Activated CD4-positive, alpha-beta T cell treated with anti-CD3 and anti-CD28 coated beads for 24 hours (primary cell): ENCODE measurements around the gene CD1B.
"Not testable (repeated sequence)": the region's sequence is repeated elsewhere in the genome, so short reads cannot be mapped to it uniquely, and the experiment has no call there.

ENCODE experiments used
- DNase-seq, 2 donors: peaks; one replicate each; pipeline ENCODE4 v3.0.0-alpha.2; 2020; ENCODE audit warnings: low read depth in 2 of 2

CD1B gene

DNA sequence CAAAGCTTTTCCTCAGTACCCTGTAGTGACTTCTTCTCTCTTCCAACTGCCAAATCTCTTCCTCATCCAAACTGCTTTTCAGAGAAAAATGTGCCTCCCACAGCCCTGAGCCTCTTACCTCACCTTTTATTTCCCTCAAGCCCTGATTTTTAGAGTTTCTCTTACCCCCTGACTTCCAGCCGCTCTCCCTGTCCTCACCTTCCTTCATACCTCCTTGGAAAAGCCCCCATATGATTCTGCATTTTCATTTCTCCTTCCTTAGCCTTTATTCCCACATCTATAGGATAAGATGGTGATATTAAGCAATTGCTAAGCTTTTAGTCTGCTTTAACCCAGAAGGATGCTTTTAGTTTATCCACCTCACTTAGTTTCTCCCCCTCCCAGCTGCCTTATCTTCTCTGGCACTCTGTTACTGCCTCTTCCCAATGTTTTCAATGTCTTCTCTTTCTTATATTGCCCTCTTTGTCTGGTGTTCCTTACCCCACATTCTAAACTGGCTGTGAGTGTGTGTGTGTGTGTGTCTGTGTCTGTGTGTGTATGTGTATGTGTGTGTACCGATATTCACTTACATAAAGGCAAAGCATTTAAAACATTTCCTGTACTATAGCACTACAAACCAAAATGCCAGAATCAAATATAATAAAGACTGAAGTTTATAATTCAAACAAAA, at the start of gene CD1B:
CD1B (minus strand) TSS at position 51 of the 670 bp plus-strand sequence. CDS start 108 bp downstream, outside the sequence.
- DNase-seq: no peak

GRCh38 chr1:158374860-158375259, 43.5 kb upstream of the CD1B start:
- DNase-seq: no peak

DNA sequence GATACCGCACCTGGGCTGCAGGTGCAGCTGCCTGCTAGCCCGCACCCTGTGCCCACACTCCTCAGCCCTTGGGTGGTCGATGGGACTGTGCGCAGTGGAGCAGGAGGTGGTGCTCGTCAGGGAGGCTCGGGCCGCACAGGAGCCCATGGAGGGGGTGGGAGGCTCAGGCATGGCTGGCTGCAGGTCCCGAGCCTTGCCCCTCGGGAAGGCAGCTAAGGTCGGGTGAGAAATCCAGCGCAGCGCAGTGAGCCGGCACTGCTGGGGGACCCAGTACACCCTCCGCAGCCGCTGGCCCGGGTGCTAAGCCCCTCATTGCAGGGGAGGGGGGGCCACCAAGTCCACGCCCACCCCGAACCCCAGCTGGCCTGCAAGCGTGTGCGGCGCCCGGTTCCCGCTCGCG, 42.8 kb upstream of the CD1B start:
- DNase-seq: not testable (repeated sequence)

DNA sequence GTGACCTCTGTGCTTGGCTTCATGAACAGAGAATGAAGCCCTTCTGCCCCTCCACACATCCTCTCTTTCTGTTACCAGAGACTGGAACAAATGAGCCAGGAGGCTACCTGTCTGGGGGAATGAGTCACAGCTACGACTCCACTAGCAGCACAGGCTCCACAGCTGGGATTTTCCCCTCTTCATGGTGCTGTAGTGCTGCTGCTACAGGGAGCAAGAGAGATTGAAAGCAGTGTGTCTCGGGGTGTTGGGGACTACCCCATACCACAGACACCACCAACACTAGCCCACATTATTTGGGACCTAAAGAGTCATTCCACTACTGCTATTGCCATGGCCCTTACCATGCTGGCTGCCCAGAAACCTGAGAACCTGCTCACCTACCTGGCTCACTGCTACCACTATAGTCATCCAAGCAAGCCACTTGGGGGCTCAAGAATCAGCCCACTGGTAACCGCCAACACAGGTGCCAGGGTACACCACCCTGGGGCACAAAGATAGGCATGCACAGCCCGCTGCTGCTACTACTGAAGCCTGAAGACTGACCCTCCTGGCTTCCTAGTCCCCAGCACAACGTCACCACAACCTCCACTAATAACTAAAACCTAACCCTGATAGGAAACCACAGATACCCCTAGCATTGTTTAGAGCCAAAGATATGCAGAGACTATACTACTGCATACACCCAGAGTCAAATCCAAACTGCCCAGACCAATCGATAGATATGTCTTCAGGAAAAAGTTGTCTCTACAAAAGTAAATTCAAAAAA, 40.0 kb upstream of the CD1B start:
- peak; percentile 13 to 19 for DNase-seq

DNA sequence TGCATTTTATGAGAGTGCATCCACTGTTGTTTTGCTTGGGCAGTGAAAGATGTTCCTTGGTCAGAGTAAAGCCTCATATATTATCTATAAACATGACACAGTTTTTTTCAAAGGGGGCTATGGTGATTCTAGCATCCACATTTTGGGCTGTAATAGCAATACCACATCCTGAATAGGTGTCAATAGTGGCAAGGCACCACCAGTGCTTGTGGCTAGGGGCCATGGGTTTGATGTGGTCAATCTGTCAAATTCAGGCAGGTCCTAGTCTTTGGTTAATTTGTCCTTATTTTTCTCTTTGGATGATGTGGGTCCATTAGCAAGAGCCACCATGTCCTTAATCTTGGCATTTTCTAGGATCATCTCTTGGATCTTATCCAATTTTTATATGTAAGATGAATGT, 35.5 kb upstream of the CD1B start:
- DNase-seq: no peak

GRCh38 chr1:158362941-158363340, 31.6 kb upstream of the CD1B start:
- DNase-seq: no peak

- no peak for DNase-seq
Observed at GRCh38 chr1:158362482-158362881, 31.2 kb upstream of the CD1B start.

DNA sequence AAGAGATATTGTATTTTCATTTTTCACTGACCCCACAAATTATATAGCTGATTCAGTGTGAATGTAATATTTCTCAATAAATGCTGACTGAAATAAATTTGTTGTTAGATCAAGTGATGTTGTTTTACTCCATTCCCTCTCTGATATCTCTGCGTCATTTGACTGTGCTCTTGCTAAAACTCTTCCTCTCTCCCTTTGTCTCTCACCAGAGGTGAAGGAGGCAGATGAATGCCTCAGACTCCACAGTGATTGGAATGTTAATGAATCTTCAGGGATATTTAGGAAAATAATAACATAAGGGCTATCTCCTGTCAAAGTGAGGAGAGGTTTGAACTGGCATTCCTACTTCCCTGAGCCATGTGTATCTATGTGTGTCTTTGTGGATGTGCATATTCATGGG, 26.1 kb upstream of the CD1B start:
- DNase-seq: no peak

GRCh38 chr1:158356616-158357015, 25.3 kb upstream of the CD1B start:
- no peak for DNase-seq

DNA sequence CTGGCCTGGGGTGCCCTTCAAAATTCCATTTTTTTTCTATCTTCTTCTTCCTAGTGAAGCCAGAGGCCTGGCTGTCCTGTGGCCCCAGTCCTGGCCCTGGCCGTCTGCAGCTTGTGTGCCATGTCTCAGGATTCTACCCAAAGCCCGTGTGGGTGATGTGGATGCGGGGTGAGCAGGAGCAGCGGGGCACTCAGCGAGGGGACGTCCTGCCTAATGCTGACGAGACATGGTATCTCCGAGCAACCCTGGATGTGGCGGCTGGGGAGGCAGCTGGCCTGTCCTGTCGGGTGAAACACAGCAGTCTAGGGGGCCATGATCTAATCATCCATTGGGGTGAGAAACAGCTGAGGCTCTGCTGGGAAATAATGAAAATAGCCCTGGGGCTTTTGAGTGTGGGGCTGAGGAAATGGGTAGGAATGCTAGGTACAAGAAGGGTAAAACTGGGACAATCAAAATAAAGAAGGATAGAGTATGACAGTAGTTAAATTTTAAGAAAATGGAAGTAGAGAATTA, 24.5 kb upstream of the CD1B start:
- DNase-seq: no peak

GRCh38 chr1:158354255-158354654, 22.9 kb upstream of the CD1B start:
- DNase-seq: no peak

DNA sequence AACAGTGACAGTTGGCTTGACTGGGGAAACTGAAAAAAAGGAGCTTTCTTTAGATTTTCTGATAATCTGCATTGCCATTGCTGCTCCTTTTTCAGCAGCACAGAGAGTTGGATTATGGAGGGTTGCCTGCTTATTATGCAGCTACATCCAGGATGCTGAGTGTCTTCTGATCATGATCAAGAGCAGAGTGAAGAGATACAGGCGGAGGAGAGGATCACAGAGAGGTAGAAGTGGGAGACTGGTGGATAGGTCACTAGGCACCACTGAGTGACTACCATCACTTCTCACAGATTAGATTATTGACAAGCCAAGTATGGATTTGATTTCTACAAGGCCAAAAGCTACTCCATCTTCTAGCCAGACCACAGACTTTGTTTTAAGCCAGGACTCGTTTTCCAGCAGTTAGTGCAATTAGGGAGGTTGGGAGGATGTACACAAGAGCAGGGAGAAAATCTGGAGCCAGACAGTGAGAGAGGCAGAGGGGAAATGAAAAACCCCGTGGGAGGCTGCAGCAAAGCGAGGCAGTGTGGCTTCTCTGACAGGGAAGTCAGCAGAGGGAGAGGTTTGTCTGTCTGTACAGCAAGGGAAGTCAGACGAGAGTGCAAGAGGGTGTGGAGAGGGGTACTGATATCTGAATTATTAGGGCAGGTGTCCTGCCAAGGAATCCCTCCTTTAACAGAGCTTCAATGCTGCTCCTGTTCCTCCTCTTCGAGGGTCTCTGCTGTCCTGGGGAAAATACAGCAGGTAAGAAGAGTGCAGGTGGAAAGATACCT, 22.2 kb upstream of the CD1B start, which contains the start of gene CD1E:
CD1E (plus strand) TSS at position 592 of the 773 bp plus-strand sequence; CDS start at position 687, 95 bp downstream.
- no peak for DNase-seq

DNA sequence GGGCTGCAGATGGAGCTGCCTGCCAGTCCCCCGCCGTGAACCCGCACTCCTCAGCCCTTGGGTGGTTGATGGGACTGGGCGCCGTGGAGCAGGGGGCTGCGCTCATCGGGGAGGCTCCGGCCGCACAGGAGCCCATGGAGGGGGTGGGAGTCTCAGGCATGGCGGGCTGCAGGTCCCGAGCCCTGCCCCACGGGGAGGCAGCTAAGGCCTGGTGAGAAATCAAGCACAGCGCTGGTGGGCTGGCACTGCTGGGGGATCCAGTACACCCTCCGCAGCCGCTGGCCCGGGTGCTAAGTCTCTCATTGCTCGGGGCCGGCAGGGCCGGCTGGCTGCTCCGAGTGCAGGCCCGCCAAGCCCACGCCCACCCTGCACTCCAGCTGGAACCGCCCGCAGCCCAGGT, 17.6 kb upstream of the CD1B start:
- DNase-seq: not testable (repeated sequence)

DNA sequence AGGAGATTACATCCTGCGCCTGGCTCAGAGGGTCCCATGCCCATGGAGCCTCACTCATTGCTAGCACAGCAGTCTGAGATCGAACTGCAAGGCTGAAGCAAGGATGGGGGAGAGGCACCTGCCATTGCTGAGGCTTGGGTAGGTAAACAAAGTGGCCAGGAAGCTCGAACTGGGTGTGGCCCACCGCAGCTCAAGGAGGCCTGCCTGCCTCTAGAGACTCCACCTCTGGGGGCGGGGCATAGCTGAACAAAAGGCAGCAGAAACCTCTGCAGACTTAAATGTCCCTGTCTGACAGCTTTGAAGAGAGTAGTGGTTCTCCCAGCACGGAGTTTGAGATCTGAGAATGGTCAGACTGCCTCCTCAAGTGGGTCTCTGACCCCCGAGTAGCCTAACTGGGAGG, 5.1 kb upstream of the CD1B start:
- not testable (repeated sequence) for DNase-seq

- no peak for DNase-seq
Observed at GRCh38 chr1:158335213-158335532, 3.8 kb upstream of the CD1B start.

GRCh38 chr1:158334526-158335212, 3.3 kb upstream of the CD1B start:
- no peak for DNase-seq

DNA sequence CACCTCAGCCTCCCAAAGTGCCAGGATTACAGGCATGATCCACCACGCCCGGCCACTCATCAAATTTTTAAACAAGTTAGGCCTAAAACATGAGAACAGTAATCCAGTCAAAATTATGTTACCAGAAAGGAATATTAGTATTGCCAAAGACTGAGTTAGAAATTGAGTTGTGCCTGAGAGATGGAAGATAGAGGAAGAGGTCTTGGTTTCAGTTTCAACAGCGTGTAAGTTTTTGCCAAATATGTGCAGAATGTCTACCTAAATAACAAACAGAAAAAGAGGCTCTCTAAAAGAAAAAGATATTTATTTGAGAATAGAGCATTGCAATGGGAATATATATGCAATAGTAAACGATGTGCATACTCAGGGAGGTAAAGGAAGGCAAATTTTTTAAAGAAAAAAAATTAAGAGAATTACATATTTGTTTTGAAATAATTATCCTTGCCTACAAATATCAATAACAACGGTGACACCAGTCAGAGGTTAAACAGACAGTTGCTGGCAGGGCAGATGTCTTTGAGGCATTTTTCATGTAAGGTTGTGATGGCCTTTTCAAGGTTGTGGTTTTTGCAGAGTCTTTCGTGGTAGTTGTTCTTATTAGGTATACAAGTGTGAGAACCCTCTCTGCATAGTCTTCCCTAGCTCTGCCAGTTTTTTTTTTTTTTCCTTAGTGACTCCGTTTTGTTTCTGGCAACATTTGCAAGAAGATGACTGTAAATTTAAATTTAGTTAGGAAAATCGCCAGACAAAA, 2.2 kb upstream of the CD1B start:
- DNase-seq: no peak

GRCh38 chr1:158331106-158331425, 265 bp downstream of the CD1B start:
- no peak for DNase-seq

DNA sequence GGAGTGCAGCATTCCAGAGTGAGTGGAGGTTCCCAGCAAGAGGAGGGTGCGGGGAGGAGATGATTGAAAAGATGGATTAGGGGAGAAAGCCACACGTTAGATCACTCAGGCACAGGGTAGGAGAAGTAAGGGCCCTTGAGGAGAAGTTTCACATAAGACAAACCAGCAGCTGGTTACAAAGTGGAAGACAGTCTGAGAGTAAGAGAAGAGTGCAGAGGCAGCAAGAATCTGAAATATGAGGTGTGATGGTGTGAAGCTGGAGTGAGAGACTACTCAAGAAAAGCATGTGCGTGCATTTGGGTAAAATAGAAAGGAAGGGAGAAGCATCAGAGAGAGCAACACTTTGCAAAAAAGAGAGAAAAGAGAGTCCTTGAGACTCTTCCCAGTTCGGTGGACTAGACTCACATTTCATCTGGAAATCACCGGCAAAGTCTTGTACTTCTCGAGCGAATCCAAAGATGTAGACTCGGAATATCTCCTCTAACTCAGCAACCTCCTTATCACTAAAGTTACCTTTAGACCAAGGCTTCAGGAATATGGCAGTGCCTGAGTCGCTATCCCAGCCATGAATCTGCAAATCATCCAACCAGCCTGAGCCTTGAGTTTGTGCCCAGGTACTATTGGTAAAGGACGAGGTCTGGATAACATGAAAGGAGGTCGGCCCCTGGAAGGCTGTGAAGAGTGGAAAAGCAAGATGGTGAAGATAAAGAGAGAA, 783 bp downstream of the CD1B start:
- DNase-seq: no peak

GRCh38 chr1:158329733-158330132, 1.6 kb downstream of the CD1B start:
- DNase-seq: no peak

- DNase-seq: no peak
Observed at GRCh38 chr1:158329300-158329699, 2.0 kb downstream of the CD1B start.
